GM21360 (cell line): ENCODE results near the gene TP73.

Experiments used
- ATAC-seq: cut with Tn5 transposase; IDR thresholded peaks from one replicate; pipeline ENCODE4 v1.9.1; 2021; ENCODE audit warnings: mild to moderate bottlenecking, moderate library complexity; ENCODE audit not compliant: unreplicated experiment

The TP73 gene

DNA sequence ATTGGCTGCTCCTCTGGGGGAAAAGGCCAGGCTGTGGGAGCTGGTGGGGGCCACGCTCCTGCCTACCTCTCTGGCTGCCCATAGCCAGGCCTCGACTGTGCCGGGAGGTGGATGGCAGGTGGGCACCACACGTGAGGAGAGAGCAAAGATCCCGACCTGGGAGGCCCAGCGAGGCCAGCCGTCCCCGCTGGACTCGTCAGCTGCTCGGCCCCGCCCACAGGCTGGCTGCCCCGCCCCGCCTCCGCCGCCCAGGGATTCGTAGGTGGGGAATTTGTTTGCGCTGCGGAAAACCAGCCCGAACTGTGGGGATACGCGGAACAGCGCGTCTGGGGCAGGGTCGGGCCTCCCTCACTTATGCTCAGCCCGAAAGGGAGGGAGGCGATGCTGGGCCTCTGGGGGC is 31.7 kb downstream of the TP73 start:
- ATAC-seq = no peak

DNA sequence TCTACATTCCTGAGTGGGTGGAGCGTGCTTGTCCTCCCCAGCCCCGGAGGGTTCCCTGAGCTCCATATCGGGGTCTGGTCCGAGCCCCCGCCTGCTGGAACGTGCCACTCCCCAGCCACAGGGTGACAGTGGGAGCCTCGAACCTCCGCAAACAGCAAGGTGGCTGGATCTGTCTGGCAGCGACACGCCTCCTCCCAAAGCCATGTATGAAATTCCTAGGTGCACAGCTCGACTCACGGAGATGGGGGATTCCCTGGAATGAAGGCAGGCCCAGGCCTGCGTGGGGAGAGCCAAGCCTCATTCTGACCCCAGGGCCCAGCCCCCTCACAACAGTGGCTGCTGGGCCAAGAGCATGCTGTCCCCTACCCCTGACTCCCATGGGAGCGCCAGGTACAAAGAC is 32.9 kb downstream of the TP73 start:
- no peak for ATAC-seq

- ATAC-seq = no peak
These were observed 33.6 kb downstream of the TP73 start for GRCh38 chr1:3685906-3686305.

GRCh38 chr1:3687504-3687903 is 35.2 kb downstream of the TP73 start:
- no peak for ATAC-seq

GRCh38 chr1:3688356-3689137 is 36.2 kb downstream of the TP73 start:
- no peak for ATAC-seq

GRCh38 chr1:3689138-3689750 is 36.9 kb downstream of the TP73 start:
- ATAC-seq = no peak

DNA sequence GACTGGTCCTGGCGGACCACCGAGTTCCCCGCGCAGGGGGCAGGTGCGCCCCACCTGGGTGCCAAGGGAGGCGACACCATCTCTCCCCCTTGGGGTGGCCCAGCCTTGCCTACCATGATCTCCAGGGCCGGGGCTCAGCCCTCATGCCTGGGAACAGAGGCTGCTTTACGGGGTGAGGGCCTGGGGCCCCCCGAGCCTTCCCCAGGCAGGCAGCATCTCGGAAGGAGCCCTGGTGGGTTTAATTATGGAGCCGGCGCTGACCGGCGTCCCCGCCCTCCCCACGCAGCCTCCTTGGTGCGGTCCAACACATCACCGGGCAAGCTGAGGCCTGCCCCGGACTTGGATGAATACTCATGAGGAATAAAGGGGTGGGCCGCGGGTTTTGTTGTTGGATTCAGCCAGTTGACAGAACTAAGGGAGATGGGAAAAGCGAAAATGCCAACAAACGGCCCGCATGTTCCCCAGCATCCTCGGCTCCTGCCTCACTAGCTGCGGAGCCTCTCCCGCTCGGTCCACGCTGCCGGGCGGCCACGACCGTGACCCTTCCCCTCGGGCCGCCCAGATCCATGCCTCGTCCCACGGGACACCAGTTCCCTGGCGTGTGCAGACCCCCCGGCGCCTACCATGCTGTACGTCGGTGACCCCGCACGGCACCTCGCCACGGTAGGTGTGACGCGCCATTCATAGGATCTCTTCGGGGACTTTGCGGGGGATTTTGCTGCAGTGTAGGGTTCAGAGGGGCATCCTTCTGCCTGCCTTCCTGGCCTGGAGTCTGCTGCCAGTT is 38.2 kb downstream of the TP73 start:
- ATAC-seq = no peak

DNA sequence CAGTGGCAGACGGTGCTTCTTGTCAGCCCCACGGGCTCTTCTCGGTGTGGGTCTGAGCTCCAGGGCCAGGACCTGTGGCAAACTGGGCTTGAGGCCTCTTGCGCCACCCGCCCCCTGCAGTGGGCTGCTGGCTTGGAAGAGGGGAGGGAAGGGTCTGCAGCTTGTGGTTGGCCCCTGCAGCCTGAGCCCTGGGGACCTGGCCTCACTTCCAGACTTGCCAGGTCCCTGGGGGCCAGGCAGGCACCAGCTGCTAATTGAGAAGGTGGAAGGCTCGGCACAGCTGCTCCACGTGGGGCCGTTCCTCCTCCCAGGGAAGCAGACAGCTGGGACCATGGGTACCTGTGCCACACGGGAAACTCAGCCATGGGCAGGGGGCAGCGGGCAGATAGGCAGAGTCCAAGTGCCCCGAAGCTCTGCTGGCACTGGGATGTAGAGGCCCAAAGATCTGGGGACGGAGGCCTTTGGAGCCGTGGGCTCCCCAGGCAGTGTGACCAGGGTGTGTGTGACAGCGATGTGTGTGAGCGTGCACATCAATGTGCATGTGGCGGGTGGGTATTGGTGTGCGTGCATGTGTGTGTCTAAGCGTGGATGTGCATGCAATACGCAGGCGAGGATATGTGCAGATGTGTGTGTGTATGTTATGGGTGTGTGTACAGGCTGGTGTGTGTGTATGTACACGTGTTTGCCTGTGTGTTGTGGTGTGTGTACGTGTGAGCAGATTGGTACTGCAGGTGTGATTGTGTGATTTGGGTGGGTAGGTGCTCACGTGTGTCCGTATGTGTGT is 39.3 kb downstream of the TP73 start:
- ATAC-seq = no peak

GRCh38 chr1:3692598-3692997 is 40.3 kb downstream of the TP73 start:
- no peak for ATAC-seq

DNA sequence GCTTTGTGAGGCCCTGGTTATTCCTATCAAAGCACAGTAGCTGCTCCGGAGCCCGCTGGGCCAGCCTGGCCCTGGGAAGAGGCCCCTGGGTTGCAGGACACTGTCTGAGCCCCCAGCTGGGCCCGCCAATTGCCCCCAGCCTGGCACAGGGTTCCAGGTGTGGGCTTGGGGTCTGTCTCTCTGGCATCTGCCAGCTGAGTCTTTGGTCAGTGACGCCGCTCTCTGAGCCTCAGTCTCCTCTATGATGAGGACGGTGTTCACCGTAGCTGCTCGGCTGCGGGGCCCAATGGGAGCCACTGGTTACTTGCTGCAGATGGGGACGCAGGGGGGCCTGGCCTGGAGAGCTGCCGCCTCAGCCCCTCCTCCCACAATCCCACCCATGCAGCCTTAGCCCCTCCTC is 41.0 kb downstream of the TP73 start:
- ATAC-seq = no peak

- ATAC-seq = no peak
These were observed 43.3 kb downstream of the TP73 start for GRCh38 chr1:3695326-3696217.

- no peak for ATAC-seq
These were observed 44.4 kb downstream of the TP73 start for GRCh38 chr1:3696689-3697088.

GRCh38 chr1:3697104-3697503 is 44.8 kb downstream of the TP73 start:
- ATAC-seq = no peak

- ATAC-seq = no peak
These were observed 45.5 kb downstream of the TP73 start for GRCh38 chr1:3697810-3698209.

DNA sequence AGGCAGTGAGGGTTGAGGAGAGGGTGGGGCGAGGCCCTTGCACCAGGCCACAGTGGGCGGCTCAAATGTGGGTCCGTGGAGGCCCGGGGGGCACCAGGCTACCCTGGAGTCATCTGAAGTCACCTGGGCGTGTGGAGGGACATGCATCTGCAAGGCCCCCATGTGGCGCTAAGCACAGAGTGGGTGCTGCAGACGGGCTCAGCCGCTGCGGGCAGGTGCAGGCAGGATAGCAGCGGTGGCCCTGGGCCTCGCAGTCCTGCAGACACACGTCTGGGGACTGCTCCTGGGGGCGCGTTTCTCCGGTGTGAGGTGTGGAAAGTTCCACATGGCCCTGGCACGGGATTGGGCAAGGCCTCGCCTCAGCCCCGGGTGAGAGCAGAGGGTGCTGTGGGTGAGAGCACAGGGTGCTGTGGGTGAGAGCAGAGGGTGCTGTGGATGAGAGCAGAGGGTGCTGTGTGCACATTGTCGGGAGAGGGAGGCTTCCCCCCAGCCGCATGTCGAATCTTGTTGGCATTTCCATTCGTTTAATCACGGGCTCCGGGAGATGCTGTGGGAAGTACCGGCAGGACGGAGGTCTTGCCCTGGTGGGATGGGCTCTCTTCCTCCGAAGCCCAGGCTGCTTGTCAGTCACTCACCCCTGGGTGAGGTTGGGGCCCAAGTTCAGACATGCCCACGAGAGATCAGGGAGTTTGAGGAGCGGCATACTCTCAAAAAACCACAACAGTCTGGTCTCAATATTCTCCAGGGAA is 46.5 kb downstream of the TP73 start:
- ATAC-seq = no peak

DNA sequence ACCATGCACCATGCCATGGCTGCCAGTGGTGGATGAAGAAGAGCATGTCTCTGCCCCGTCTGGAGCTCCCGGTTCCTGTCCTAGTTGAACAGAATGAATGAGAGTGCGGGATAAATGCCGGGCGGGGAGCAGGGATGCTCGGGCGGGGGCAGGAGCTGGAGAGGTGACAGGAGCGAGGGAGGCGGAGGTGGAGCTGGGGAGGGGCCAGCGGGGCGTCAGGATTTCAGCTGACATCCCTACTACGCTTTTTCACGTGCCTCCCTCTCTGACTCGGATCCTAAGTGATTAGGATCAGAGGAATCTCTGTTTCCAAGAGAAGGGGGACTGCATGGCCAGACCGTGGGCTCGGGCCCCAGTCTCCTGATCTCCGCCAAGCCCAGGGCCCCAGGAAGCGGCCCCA is 47.3 kb downstream of the TP73 start:
- ATAC-seq = no peak

GRCh38 chr1:3700631-3701030 is 48.3 kb downstream of the TP73 start:
- ATAC-seq = no peak

GRCh38 chr1:3702528-3702927 is 50.2 kb downstream of the TP73 start:
- no peak for ATAC-seq

GRCh38 chr1:3702990-3703728 is 50.8 kb downstream of the TP73 start:
- no peak for ATAC-seq
